Medulla oblongata (tissue), 1 donor: Measurements from ENCODE around the gene RGS19.

Experiments
- DNase-seq: peaks from one replicate; pipeline ENCODE4 v3.0.0-alpha.2; 2015; ENCODE audit errors: extremely low spot score

Gene RGS19

DNA sequence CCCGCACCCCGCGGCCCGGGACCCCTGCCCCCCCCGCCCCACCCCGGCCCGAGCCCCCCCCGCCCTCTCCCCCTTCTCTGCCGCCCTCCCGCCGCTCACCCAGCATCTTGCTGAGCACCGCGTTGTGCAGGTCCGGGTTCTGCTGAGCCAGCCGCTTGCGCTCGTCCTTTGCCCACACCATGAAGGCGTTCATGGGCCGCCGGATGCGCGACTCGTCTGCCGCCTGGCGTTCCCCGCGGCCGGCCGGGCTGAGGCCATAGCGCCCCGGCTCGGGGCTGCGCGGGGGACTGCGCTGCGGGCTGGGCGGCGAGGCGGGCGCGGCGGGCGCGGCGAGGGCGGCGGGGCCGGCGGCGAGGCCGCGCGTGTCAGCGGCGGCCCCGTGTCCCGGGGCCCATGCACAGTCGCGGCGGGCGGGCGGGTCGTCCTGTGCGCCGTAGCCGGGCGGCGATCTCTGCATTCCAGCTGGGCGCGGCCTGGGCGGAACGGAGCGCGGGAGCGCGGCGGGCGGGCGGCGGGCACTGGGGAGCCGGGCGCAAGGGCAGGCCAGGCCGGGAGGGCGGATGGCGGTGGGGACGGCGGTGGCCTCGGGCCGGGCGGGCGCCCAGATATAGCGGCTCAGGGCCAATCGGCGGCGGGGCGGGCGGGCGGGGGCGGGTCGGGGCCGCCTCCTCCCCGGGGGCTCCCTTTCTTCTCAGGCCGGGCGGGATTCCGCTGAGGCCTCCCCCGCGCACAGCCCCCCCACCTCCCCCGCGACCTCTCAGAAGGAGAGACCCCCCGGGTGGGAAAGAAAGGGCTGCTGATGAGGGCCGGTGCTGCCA is 30.0 kb downstream of the RGS19 start, which contains the start of gene SOX18:
Gene SOX18 (minus strand): TSS at position 580 of the 818 bp plus-strand sequence. CDS start 123 bp downstream, at position 457.
- no peak for DNase-seq

DNA sequence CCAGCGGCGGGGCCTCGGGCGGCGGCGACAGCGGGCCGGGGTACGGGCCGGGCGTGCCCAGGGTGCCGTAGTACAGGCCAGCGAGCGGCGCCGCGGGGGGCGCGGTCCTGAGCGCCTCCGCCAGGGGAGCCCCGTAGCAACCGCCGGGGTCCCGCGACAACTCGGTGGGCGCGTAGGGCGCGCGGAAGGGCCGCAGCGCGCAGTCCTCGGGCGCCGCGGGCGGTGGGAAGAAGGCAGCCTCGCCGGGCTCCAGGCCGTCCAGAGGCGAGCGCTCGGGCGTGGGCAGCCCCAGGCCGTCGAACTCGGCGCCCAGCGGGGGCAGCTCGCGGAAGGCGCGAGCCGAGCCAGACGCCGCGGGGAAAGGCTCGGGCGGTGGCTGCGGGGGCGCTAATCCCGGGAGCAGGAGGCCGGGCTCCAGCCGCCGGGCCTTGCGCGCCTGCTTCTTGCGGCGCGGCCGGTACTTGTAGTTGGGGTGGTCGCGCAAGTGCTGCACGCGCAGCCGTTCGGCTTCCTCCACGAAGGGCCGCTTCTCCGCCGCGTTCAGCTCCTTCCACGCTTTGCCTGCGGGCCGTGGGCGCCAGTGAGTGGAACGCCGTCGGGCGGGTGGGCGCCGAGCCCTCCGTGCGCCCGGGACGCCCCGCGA is 30.8 kb downstream of the RGS19 start:
- DNase-seq = no peak

DNA sequence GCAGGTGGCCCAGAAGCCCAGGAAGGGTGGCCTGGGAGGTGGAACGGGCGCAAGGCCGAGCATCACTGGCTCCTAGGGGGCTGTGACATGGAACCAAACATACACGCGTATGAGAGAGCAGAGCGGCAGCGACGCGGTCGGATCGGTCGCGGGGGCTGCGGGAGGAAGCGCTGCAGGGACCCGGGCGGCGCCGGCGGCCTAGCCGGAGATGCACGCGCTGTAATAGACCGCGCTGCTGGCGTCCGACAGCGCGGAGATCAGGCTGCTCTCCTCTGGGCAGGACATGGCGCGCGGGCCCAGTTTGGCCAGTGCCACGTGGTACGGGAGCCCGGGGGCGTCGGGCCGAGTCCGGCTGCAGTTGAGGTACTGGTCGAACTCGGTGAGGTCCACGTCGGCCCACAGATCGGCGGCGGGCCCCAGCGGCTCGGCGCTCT is 31.3 kb downstream of the RGS19 start:
- DNase-seq = no peak

DNA sequence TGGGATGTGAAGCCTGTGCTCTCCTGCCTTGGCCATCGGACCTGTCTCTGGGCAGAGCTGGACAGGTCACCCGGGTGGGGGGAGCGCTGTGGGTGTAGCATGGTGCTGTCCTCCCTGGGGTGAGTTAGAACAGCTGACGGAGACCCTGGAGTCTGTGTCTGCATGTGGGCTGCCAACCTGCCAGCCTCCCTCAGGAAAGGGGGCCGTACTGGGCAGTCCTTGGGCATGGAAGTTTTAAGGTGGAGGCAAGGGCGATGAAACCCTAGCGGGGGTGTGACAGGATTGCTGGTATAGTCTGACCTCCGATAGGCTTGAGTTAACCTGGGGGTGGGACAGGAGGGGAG is 32.3 kb downstream of the RGS19 start:
- DNase-seq = no peak

DNA sequence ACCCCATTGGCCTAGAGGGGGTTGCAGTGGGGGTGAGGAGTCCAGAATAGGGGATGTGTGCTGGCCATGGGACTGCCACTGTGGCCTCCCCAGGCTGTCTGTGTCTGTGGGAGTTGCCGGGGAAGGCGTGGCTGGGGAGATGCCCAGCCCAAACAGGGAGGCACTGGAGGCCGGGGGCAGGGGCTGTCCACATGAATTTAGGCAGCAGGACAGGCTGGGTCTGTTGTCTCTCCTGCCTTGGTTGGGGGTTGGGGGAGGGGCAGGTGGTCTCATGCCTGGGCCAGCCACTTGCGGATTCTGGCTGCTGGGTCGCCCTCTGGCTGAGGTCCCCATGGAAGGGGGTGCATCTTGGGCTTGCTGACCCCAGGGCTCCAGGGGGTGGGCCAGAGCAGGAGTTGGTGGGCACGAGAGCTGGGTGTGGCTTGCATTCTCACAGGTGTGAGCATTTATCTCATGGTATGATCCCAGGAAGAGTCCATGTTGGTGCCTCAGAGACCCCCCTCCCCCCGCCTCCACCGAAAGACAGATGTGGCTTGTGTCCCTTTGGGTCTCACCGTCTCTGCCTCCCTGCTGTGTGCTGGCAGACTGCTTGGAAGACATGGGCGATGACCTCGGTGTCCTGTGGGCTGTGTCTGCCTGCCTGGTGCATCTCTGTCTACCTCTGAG is 33.8 kb downstream of the RGS19 start:
- no peak for DNase-seq

DNA sequence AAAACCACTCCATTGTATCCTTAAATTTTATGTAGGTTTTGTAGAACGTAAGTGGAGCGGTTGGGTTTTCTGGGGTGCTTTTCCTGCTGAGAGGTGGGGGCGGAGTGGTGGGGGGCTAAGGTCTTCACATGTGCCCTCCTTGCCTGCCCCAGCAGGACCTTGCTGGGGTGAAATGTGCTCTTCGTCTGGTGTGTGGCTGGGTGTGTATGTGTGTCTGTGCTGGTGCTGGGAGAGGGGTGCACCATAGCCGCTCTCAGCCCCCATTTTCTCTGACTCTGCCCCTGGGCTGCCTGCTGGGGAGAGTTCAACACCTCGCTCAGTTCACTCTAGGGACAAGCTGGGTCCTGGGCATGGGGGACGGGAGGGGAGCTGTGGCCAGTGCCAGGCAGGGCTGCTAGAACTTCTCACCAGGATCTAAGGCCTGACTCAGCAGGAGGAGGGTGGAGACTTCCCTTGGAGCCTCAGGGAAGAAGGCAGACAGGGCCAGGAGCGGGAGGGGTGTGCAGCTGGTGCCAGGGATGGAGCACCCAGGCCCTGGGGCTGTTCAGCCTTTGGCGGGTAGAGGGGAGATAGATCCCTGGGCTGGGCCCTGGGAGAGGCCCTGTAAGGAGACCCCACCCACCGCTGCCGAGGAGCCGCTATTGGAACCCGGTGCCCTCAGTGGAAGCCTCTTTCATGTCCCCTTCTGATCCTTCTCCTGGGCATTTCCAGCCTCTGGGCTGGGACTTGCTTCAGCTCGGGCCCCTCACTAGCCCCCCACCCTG is 34.7 kb downstream of the RGS19 start:
- no peak for DNase-seq

DNA sequence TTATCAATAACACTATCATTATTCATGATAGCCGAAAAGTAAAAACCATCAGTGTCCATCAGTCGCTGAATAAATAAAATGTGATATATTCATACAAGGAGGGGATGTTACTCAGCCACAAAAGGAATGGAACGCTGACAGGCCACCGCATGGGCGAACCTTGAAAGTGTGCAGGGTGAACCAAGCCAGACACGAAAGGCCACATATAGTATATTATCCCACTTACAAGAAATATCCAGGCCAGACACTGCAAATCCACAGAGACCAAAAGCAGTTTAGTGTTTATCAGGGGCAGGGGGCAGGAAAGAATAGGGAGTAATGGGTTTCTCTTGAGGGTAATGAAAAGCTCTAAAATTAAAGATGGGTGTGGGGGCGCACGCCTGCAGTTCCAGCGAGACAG is 35.5 kb downstream of the RGS19 start:
- DNase-seq = no peak

DNA sequence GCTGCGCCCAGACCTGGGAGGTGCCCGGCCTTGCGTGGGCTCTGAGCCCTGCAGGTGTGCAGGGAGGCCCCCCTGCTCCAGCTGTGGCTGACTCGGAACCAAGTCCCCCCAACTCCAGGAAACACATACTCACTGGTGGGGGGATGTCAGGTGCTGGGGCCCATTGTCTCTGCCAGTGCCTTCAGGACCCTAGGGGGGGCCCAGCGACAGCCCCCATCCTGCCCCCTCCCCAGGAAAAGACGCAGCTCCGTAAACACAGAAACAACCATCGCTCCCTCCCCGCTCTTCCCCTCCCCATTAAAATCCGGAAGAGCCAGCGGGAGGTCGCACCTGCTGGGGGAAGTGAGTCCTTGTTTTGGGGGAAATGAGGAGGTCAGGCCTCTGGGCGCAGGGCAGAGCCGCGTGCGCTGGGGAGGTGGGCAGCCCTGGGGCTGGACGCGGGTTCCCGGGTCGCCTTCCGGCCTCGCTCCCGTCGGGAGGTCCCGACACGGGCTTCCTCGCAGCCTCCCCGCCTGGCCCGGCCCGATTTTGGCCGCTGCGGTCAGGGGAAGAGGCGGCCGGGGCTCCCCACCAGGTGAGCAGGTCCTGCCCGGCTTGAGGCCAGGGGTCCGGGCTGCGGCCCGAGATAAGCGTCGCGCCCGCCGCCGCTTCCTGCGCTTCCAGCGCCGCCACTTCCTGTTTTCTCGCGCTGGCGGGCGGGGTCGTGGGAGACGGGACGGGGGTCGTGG is 37.1 kb downstream of the RGS19 start:
- no peak for DNase-seq

DNA sequence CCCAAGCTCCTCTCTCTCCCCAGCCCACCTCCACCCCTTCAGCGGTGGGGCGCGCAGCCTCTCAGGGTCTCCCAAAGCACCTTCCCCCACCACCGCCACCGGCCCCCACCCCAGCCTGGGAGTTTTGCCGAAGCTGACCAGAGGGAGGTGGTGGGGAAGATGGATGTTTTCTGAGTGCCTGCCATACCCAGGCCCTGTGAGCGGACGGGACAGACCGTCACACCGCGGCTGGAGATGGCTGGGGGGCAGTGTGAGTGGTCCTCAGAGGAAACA is 37.6 kb downstream of the RGS19 start:
- DNase-seq = no peak

DNA sequence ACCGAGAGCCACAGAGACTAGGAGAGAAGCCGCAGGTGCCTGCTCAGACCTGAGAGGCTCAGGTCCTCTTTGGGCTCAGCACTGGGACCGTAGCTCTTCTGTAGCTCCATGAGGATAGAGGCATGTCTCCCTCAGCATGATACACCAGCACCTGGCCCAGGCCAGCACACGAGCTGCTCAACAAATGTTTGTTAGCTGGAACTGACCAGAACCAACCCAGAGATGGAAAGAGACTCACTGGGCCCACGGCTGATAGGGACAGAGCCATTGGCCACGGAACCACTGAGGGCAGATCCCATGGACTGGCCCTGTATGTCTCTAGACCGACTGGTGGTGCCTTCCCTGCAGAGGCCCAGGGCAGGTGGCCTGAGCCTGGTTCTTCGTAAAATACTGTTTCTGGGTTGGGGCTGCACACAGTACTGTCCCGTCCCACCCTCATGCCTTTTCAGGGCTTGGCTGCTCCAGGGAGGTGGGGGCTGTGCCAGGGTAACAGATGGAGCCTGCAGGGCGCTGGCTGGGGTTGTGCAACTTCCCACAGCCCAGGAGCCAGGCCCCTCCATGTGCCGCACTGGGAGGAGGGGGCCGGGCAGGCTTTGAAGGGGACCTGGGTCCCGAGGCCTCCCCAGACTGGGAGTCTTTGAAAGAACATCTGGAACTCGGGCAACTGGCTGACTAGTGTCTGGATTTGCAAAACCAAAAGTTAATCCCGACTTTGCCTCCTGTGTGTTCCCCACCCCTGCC is 38.1 kb downstream of the RGS19 start:
- no peak for DNase-seq

DNA sequence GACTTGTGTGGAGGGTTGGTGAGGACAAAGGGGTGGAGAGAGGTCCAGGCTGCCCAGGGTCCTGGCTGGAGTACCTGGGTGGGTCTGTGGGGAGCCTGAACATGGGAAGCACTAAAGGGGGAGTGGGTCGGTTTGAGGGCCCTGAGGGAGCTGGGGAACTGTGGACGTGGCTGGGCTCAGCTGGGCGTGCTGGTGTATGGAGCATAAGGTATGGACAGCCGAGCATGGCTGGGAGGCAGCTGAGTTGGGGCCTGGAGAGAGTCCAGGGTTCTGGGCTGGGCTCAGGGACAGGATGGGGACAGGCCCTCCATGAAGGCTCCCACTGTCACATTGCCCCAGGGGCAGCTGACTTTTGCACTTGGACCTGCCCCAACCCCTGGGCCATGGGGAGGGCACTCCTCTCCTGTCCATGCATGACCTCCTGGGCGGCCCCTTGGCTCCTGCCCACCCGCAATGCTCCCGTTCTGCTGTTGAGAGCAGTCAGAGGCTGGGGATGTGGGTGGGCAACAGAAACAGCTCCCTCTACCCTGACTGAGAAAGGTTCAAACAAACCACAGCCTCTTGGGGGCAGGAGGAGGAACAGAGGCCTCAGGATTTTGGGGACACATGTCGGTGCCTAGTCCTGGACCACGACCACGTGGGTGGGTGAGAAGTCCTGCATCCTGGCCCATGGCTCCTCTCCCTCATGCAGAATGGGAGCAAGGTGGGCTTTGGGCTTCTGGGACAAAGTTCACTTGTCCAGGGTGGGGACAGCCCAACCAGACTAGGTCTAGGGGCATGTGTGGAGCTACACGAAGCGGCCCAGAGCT is 38.9 kb downstream of the RGS19 start:
- DNase-seq = no peak

DNA sequence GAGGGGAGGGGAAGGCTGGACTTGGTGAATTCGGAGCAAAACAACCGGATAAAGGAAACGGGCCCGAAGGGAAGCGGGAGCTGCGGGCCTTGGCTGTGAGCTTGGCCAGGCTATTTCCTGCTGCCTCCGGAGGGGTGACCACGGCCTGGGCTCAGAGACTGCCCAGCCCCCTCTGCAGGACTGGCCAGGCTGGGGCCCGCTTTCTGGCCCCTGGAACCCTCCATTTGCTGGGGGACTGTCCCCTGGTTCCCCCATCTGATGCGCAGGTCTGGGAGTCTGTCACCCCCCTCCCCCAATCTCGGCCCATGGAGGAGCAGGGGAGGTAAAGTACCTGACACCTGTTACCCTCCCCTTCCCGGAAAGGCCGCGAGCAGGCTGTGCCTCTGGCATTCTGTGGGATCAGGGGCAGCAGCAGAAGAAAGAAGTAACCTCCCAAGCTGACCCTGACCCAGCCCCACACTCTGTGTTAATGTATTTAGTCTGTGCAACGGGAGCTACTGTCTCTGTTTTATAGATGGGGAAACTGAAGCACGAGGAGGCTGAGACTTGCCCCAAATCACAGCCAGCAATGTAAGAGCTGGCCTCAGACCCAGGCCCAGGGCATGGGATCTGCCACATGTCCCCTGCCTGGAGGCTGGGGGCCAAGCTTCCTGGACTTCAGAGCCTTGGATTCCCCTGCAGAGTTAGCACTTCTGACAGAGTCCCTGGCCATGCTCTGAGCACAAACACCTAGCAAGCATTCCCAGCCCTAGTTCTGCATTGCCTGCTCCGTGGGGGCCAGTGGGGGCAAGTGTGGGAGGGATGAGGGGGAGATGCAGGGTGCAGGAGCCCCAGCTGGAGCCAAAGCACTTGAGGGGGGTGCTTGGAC is 39.8 kb downstream of the RGS19 start:
- no peak for DNase-seq

DNA sequence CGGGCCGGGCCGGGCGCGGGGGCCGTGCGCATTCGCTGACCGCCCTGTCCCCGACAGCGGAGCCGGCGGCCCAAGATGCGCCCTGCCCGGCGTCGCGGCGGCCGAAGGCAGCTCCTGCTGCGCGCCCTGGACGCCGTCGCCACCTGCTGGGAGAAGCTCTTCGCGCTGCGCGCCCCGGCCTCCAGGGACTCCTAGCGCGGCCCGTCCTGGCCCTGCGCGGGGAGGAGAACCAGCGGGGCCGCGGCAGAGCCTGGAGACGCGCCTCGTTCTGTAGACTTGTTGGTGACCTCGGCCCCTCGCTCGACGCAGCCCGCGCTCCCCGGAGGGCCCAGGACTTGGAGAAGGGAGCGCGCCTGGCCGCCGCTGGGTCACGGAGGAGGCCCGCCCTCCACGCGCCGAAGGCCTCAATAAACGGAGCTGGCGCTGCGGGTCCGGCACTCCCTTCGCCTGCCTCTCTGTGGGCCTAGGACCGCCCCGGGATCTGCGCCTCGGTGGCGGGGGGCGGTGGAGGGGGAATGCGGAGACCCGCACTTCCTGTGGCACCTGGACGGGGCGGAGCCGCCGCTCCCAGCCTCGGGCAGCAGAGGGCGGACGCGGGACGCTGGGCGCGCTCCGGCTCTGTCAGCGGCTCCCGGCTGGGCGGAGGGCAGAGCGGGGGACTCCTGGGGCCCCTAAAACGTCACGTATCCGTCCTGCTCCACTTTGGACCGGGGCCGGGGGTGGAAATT is 40.6 kb downstream of the RGS19 start:
- peak; percentile 30 for DNase-seq

DNA sequence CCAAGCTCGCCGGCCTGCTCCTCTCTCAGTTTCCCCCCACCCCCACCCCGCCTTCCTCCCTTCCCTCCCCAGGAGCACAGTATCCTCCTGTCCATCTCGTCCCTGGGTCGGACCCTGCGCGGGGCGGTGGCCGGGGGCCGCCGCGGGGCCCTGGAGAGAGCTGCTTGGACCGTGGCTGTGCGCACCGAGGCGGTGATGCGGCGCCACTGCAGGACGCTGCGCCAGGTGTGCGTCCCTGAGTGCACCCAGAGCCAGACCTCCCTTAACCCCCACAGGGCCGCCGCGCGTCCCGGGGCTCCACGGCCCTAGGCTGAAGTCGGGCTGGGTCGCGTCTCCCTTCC is 41.1 kb downstream of the RGS19 start:
- DNase-seq = no peak

DNA sequence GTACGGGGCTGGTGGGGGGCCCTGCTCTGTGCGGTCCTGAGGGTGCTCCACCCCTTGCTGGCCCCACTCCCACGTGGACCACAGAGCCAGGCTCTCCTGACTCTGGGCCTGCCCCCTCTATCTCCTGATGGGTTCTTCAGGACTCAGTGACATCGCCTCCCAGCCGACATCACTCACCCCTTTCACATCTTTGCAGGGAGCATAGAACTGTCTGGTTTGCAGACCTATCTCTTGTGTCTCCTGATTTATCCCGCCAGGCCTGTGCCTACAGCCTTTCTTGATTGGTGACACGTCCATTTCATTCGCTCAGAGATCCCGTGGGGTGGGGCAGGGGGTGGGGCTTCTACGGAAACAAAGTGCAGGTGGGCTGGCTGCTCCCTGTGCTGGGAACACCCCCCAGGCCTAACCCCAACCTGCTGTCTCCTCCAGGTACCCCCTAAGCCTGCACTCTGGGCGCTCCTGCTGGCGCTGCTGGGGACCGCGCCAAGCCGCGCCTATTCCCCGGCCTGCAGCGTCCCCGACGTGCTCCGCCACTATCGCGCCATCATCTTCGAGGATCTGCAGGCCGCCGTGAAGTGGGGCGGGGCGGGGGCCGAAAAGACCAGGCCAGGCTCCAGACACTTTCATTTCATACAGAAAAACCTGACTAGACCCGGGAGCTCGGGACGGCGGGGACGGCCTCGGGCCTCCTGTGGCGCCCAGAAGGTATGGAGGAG is 41.7 kb downstream of the RGS19 start:
- DNase-seq = no peak

DNA sequence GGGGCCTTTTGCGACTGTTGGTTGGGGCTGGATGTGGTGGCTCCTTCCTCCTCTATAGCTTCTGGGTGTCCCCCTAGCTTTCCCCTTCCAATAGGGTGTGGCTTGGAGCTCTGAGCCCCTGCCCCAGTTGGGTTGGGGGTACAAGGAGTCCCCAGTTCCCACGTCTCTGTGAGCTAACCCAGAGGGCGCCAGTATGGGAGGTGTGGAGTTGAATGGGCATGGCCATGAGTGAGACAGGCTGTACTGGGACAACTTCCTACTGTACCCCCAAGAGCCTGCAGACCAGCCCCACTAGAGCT is 42.2 kb downstream of the RGS19 start:
- DNase-seq = no peak

DNA sequence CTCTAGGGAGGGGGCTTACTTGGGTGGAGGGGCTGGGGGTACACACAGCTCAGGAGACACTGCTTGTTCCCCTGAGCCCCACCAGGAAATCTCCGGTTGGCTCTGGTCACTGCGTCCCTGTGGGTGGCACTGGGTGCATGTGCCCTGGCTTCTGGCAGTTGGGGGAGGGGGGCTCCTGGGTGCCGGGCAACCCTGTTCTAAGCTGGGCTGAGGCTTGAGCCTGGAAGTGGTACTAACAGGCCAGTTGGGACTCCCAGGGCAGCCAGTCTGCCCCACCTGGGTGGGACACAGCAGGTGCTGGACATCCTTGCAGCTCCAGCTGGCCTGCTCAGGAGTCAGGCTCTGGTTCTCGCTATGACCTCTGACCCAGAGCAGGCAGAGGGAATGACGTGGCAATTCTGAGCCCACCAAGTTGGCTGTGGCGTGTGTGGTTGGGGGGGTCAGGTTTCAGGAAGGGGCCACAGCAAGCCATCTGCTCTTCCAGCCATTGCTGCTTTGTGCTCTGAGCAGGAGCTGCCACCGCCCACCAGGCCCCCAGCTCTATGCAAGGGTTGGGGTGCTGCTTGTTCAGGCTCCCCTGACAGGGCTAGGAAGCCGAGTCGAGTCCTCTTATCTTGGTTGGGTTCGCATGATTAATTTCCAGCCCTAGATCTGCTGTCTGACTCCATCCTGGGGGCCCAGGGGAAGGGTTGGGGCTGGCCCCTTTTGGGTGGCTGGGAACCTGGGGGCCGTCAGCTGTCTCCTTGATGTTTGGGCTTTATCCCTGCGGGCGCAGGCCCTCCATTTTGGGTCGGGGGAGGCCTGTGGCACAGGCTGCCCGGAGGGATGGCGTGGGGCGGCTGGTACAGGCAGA is 42.7 kb downstream of the RGS19 start:
- DNase-seq = no peak
